H1 (cell line): Measurements from ENCODE around the gene IL1RAPL1. TPM values are rescaled to one million over a fixed set of nuclear protein-coding genes. Genes with fewer than 3 reads are reported as not detected.

Experiments
- CTCF ChIA-PET: fragments of 300-600 bp; sonication (Branson Sonifier 250); formaldehyde crosslinking; loops from one replicate; lab custom pipeline; 2021; ENCODE audit not compliant: partially characterized antibody; lab: Charles Lee
- POLR2A ChIA-PET: fragments of 300-600 bp; sonication (Branson Sonifier 250); formaldehyde crosslinking; loops from one replicate; lab custom pipeline; 2021; ENCODE audit warnings: inconsistent platforms; ENCODE audit not compliant: partially characterized antibody; lab: Charles Lee
- DNase-seq, 2 experiments: peaks; one replicate each; pipeline versions ENCODE4 v3.0.0 to v3.0.0-alpha.2; 2010 to 2022; ENCODE audit warnings: low spot score in 2 of 2, low read depth in 1 of 2, mixed read lengths in 1 of 2
- FAIRE-seq: peaks from 2 replicates; lab custom pipeline; 2011; peaks lifted over from hg19 to GRCh38; lab: Jason Lieb, UNC
- H2AFZ ChIP-seq: 2 replicates; pipeline ENCODE4 v1.8.1; 2012; ENCODE audit warnings: low read length, inconsistent platforms
- H2AK5ac ChIP-seq: 2 replicates; pipeline ENCODE4 v1.6.1; 2013; ENCODE audit warnings: low read depth, low read length
- H2BK120ac ChIP-seq: replicated peaks from 2 replicates; pipeline ENCODE3; 2013; ENCODE audit warnings: low read depth, low read length, inconsistent platforms
- H2BK12ac ChIP-seq: 2 replicates; pipeline ENCODE4 v1.6.1; 2013; ENCODE audit warnings: low read depth, low read length
- H2BK15ac ChIP-seq: 2 replicates; pipeline ENCODE4 v1.6.1; 2013; ENCODE audit warnings: low read length
- H2BK20ac ChIP-seq: 2 replicates; pipeline ENCODE4 v1.6.1; 2013; ENCODE audit warnings: low read length
- H2BK5ac ChIP-seq: 2 replicates; pipeline ENCODE4 v1.6.1; 2013; ENCODE audit warnings: low read depth, low read length
- H3K14ac ChIP-seq: 2 replicates; pipeline ENCODE4 v1.6.1; 2013; ENCODE audit warnings: inconsistent platforms; ENCODE audit not compliant: insufficient read length
- H3K18ac ChIP-seq: 2 replicates; pipeline ENCODE4 v1.6.1; 2013; ENCODE audit warnings: low read length; ENCODE audit errors: extremely low read depth
- H3K23ac ChIP-seq: 2 replicates; pipeline ENCODE4 v1.6.1; 2013; ENCODE audit warnings: inconsistent platforms; ENCODE audit not compliant: insufficient read length
- H3K23me2 ChIP-seq: 2 replicates; pipeline ENCODE4 v1.6.1; 2013; ENCODE audit warnings: low read depth, low read length
- H3K27ac ChIP-seq: 2 replicates; pipeline ENCODE4 v1.6.1; 2011; ENCODE audit warnings: low read depth, low read length, inconsistent platforms
- H3K27me3 ChIP-seq, 4 experiments: replicated peaks in 1 of 4; 1 replicate in 1 of 4; 2 replicates in 3 of 4; pipeline versions ENCODE4 v1.6.1 to v1.8.1; 2011 to 2013; ENCODE audit warnings: low read length in 3 of 4, mild to moderate bottlenecking in 3 of 4, inconsistent platforms in 2 of 4, mixed read lengths in 2 of 4, moderate library complexity in 1 of 4; ENCODE audit not compliant: control insufficient read depth in 3 of 4, insufficient read depth in 3 of 4; ENCODE audit errors: extremely low read depth in 1 of 4
- H3K36me3 ChIP-seq, 4 experiments: 2 replicates each; pipeline versions ENCODE4 v1.6.1 to v1.8.1; 2011 to 2013; ENCODE audit warnings: mild to moderate bottlenecking in 4 of 4, low read length in 3 of 4, moderate library complexity in 2 of 4, control low read depth in 1 of 4, inconsistent platforms in 1 of 4; ENCODE audit not compliant: insufficient read depth in 4 of 4, control insufficient read depth in 2 of 4
- H3K4ac ChIP-seq: replicated peaks from 2 replicates; pipeline ENCODE3; 2013; ENCODE audit warnings: low read length, low read depth, mixed read lengths, inconsistent platforms; ENCODE audit not compliant: insufficient read length
- H3K4me1 ChIP-seq, 4 experiments: replicated peaks in 1 of 4; 1 replicate in 1 of 4; 2 replicates in 3 of 4; pipeline versions ENCODE4 v1.6.1 to v1.8.1; 2011 to 2013; ENCODE audit warnings: low read length in 3 of 4, inconsistent platforms in 2 of 4, mixed read lengths in 1 of 4; ENCODE audit not compliant: insufficient read depth in 4 of 4, control insufficient read depth in 3 of 4
- H3K4me2 ChIP-seq, 2 experiments: 2 replicates each; pipeline versions ENCODE4 v1.6.1 to v1.8.1; 2011 to 2013; ENCODE audit warnings: low read depth in 2 of 2, low read length in 2 of 2, control low read depth in 1 of 2, inconsistent platforms in 1 of 2, mild to moderate bottlenecking in 1 of 2; ENCODE audit not compliant: insufficient read depth in 1 of 2
- H3K4me3 ChIP-seq, 4 experiments: fragments of 200-600, 300-600 bp in 1 of 4; sonication (generic), shearing (Covaris generic), sonication (Bioruptor Twin) in 1 of 4; 2 replicates each; pipeline versions ENCODE4 v1.5.1 to v1.8.1; 2011 to 2016; ENCODE audit warnings: low read length in 4 of 4, low read depth in 3 of 4, control low read depth in 2 of 4, inconsistent platforms in 2 of 4, mild to moderate bottlenecking in 2 of 4, mixed read lengths in 1 of 4, moderate library complexity in 1 of 4; ENCODE audit not compliant: insufficient read depth in 2 of 4; ENCODE audit errors: extremely low read depth in 1 of 4
- H3K56ac ChIP-seq: replicated peaks from 2 replicates; pipeline ENCODE3; 2013; ENCODE audit warnings: low read depth, mild to moderate bottlenecking, mixed read lengths, low read length, inconsistent platforms; ENCODE audit not compliant: insufficient read length
- H3K79me1 ChIP-seq: 2 replicates; pipeline ENCODE4 v1.6.1; 2013; ENCODE audit warnings: low read depth, low read length, control low read depth
- H3K79me2 ChIP-seq, 2 experiments: 2 replicates each; pipeline versions ENCODE4 v1.6.1 to v1.8.1; 2012 to 2013; ENCODE audit warnings: low read length in 2 of 2, mild to moderate bottlenecking in 2 of 2, inconsistent platforms in 1 of 2; ENCODE audit not compliant: insufficient read depth in 2 of 2, control insufficient read depth in 1 of 2
- H3K9ac ChIP-seq, 4 experiments: replicated peaks in 1 of 4; 1 replicate in 1 of 4; 2 replicates in 3 of 4; pipeline versions ENCODE4 v1.6.1 to v1.8.1; 2011 to 2013; ENCODE audit warnings: low read depth in 3 of 4, low read length in 3 of 4, control low read depth in 2 of 4, mild to moderate bottlenecking in 2 of 4, moderate library complexity in 2 of 4, inconsistent platforms in 1 of 4; ENCODE audit errors: extremely low read depth in 1 of 4
- H3K9me3 ChIP-seq, 2 experiments: 2 replicates each; pipeline versions ENCODE4 v1.6.1 to v1.8.1; 2012 to 2013; ENCODE audit warnings: mild to moderate bottlenecking in 2 of 2, moderate library complexity in 2 of 2, control low read depth in 1 of 2, inconsistent platforms in 1 of 2, low read depth in 1 of 2, low read length in 1 of 2, mixed read lengths in 1 of 2; ENCODE audit not compliant: insufficient read depth in 2 of 2
- H4K20me1 ChIP-seq, 2 experiments: replicated peaks in 1 of 2; 2 replicates each; pipeline versions ENCODE3 to v1.8.1; 2011 to 2013; ENCODE audit warnings: inconsistent platforms in 2 of 2, low read length in 2 of 2, mild to moderate bottlenecking in 1 of 2; ENCODE audit not compliant: insufficient read depth in 2 of 2, control insufficient read depth in 1 of 2
- H4K5ac ChIP-seq: 2 replicates; pipeline ENCODE4 v1.6.1; 2013; ENCODE audit warnings: low read length, low read depth, mixed read lengths, inconsistent platforms; ENCODE audit not compliant: insufficient read length
- H4K8ac ChIP-seq: 2 replicates; pipeline ENCODE4 v1.8.0; 2013; ENCODE audit warnings: mild to moderate bottlenecking, moderate library complexity, low read length, inconsistent platforms; ENCODE audit not compliant: insufficient read depth; ENCODE audit errors: extremely low read depth
- H4K91ac ChIP-seq: replicated peaks from 2 replicates; pipeline ENCODE3; 2013; ENCODE audit warnings: low read length, mixed read lengths, inconsistent platforms; ENCODE audit not compliant: insufficient read length
- SIN3A ChIP-seq, 2 experiments: IDR thresholded peaks in 1 of 2; conservative IDR thresholded peaks in 1 of 2; 2 replicates each; pipeline ENCODE4 v1.6.1; 2011 to 2012; ENCODE audit warnings: low read length in 2 of 2, improper control_type of control experiment in 1 of 2, low read depth in 1 of 2, mild to moderate bottlenecking in 1 of 2
- WGBS, 2 experiments: shearing (Covaris generic) in 1 of 2; methylation state at CpG; one replicate each; pipeline versions ENCODE4 v1.1.6 to v1.1.7; 2013 to 2015; ENCODE audit warnings: low lambda C conversion rate in 2 of 2, mixed read lengths in 2 of 2, inconsistent platforms in 1 of 2, low coverage in 1 of 2, missing lambda C conversion rate in 1 of 2; ENCODE audit not compliant: insufficient replicate concordance in 2 of 2, insufficient coverage in 1 of 2, insufficient read length in 1 of 2; ENCODE audit errors: extremely low coverage in 1 of 2, missing lambda C conversion rate in 1 of 2; 5-methylcytosine and 5-hydroxymethylcytosine counted together
- polyA plus RNA-seq, 7 experiments: library from polyadenylated mRNA; depleted of rRNA in 3 of 7; stranded (reverse) in 5 of 7; unstranded in 2 of 7; fragments of >200 nt in 5 of 7; fragments of 200-250 nt in 2 of 7; gene quantifications; 1 replicate in 5 of 7; 2 replicates in 1 of 7; 4 replicates in 1 of 7; pipeline versions ENCODE4 v1.2.1 to v1.2.3, GENCODE V29; 2011 to 2013; ENCODE audit warnings: missing spikeins in 2 of 7, mixed read lengths in 2 of 7
- total RNA-seq: library from RNA; stranded (reverse); fragmentation: NEBNext Ultra II Directional; extraction: Animal tissue kit (Norgen Biotek cat#: 25700); gene quantifications from 2 replicates; pipeline ENCODE4 v1.2.1, GENCODE V29; 2021

The IL1RAPL1 gene
- total and polyA plus RNA-seq, 2 of the 8 experiments (the other 6 are each of a cell fraction or from before 2014, with no cell fraction given), result 0.11 to 0.35 TPM

DNA sequence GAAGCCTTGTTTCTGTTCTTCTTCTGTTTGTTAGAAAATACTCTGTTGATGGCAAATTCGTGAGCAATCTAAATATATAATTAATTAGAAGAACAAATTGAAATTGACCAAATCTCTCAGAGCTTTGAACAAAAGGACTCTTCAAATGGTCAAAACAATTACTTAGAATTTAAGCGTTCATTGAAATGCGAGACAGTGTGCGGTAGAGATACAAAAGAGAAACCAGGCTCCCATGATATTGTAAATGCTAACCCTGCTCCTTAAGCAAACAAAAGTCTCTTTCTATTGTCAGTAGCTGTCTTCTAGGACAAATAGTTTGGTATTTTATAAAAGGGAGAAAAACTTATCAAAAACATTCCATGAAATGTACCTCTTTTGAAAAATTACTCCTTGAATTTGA, 1174.8 kb downstream of the IL1RAPL1 start:
- no peaks in the 10 kb centered on the region for H3K79me1 ChIP-seq
- no peak overlapping the region for H3K4me2 ChIP-seq
- no peak overlapping the region for H4K5ac ChIP-seq
- H4K91ac ChIP-seq, result no peak overlapping the region
- H3K4me3 ChIP-seq, result no peak overlapping the region
- no peaks in the 10 kb centered on the region for H3K79me2 ChIP-seq
- CTCF ChIA-PET, result no interaction called here
- H2AFZ ChIP-seq, result no peak overlapping the region
- H2AK5ac ChIP-seq, result no peak overlapping the region
- H2BK120ac ChIP-seq, result no peak overlapping the region
- H4K20me1 ChIP-seq, result no peaks in the 10 kb centered on the region
- FAIRE-seq, result no peak
- no peak overlapping the region for H3K9ac ChIP-seq
- no peak overlapping the region for H2BK5ac ChIP-seq
- H3K4me1 ChIP-seq, result peaks cover 0 to 7% (median 0%) of the 10 kb centered on the region in 4 experiments; a peak in 2 of 7 replicates
- no peaks in the 10 kb centered on the region for H3K36me3 ChIP-seq
- H3K14ac ChIP-seq, result no peak overlapping the region
- no peak overlapping the region for H3K18ac ChIP-seq
- H2BK15ac ChIP-seq, result no peak overlapping the region
- H3K23ac ChIP-seq, result no peak overlapping the region
- POLR2A ChIA-PET, result no interaction called here
- H2BK20ac ChIP-seq, result no peak overlapping the region
- no peaks in the 10 kb centered on the region for H3K27me3 ChIP-seq
- TF ChIP-seq SIN3A (conservative IDR thresholded peaks at IDR 0.05 in 1 of 2, IDR thresholded peaks at IDR 0.05 in 1 of 2; ENCODE audit: low read depth in 1 of 2, low read length in 2 of 2), result no peak
- H3K9me3 ChIP-seq, result no peaks in the 10 kb centered on the region
- no peak overlapping the region for H2BK12ac ChIP-seq
- no peak overlapping the region for H3K56ac ChIP-seq
- no peaks in the 10 kb centered on the region for H3K23me2 ChIP-seq
- 30% methylated on average over 4 of the region's 4 CpGs; no CpG with 5 or more reads in 1 of the 2 experiments for WGBS, 2 experiments
- H3K4ac ChIP-seq, result no peak overlapping the region
- no peak overlapping the region for H4K8ac ChIP-seq
- no peak for DNase-seq
- no peak overlapping the region for H3K27ac ChIP-seq
